H1 (cell line): Measurements from ENCODE around the gene TTLL5. TPM values are rescaled to one million over a fixed set of nuclear protein-coding genes. Genes with fewer than 3 reads are reported as not detected.

ENCODE experiments used
- CTCF ChIA-PET: fragments of 300-600 bp; sonication (Branson Sonifier 250); formaldehyde crosslinking; loops from one replicate; lab custom pipeline; 2021; ENCODE audit not compliant: partially characterized antibody; lab: Charles Lee
- POLR2A ChIA-PET: fragments of 300-600 bp; sonication (Branson Sonifier 250); formaldehyde crosslinking; loops from one replicate; lab custom pipeline; 2021; ENCODE audit warnings: inconsistent platforms; ENCODE audit not compliant: partially characterized antibody; lab: Charles Lee
- DNase-seq, 2 experiments: peaks; one replicate each; pipeline versions ENCODE4 v3.0.0 to v3.0.0-alpha.2; 2010 to 2022; ENCODE audit warnings: low spot score in 2 of 2, low read depth in 1 of 2, mixed read lengths in 1 of 2
- FAIRE-seq: peaks from 2 replicates; lab custom pipeline; 2011; peaks lifted over from hg19 to GRCh38; lab: Jason Lieb, UNC
- H2AFZ ChIP-seq: 2 replicates; pipeline ENCODE4 v1.8.1; 2012; ENCODE audit warnings: low read length, inconsistent platforms
- H2AK5ac ChIP-seq: 2 replicates; pipeline ENCODE4 v1.6.1; 2013; ENCODE audit warnings: low read depth, low read length
- H2BK120ac ChIP-seq: replicated peaks from 2 replicates; pipeline ENCODE3; 2013; ENCODE audit warnings: low read depth, low read length, inconsistent platforms
- H2BK12ac ChIP-seq: 2 replicates; pipeline ENCODE4 v1.6.1; 2013; ENCODE audit warnings: low read depth, low read length
- H2BK15ac ChIP-seq: 2 replicates; pipeline ENCODE4 v1.6.1; 2013; ENCODE audit warnings: low read length
- H2BK20ac ChIP-seq: 2 replicates; pipeline ENCODE4 v1.6.1; 2013; ENCODE audit warnings: low read length
- H2BK5ac ChIP-seq: 2 replicates; pipeline ENCODE4 v1.6.1; 2013; ENCODE audit warnings: low read depth, low read length
- H3K14ac ChIP-seq: 2 replicates; pipeline ENCODE4 v1.6.1; 2013; ENCODE audit warnings: inconsistent platforms; ENCODE audit not compliant: insufficient read length
- H3K18ac ChIP-seq: 2 replicates; pipeline ENCODE4 v1.6.1; 2013; ENCODE audit warnings: low read length; ENCODE audit errors: extremely low read depth
- H3K23ac ChIP-seq: 2 replicates; pipeline ENCODE4 v1.6.1; 2013; ENCODE audit warnings: inconsistent platforms; ENCODE audit not compliant: insufficient read length
- H3K23me2 ChIP-seq: 2 replicates; pipeline ENCODE4 v1.6.1; 2013; ENCODE audit warnings: low read depth, low read length
- H3K27ac ChIP-seq: 2 replicates; pipeline ENCODE4 v1.6.1; 2011; ENCODE audit warnings: low read depth, low read length, inconsistent platforms
- H3K27me3 ChIP-seq, 4 experiments: replicated peaks in 1 of 4; 1 replicate in 1 of 4; 2 replicates in 3 of 4; pipeline versions ENCODE4 v1.6.1 to v1.8.1; 2011 to 2013; ENCODE audit warnings: low read length in 3 of 4, mild to moderate bottlenecking in 3 of 4, inconsistent platforms in 2 of 4, mixed read lengths in 2 of 4, moderate library complexity in 1 of 4; ENCODE audit not compliant: control insufficient read depth in 3 of 4, insufficient read depth in 3 of 4; ENCODE audit errors: extremely low read depth in 1 of 4
- H3K36me3 ChIP-seq, 4 experiments: 2 replicates each; pipeline versions ENCODE4 v1.6.1 to v1.8.1; 2011 to 2013; ENCODE audit warnings: mild to moderate bottlenecking in 4 of 4, low read length in 3 of 4, moderate library complexity in 2 of 4, control low read depth in 1 of 4, inconsistent platforms in 1 of 4; ENCODE audit not compliant: insufficient read depth in 4 of 4, control insufficient read depth in 2 of 4
- H3K4ac ChIP-seq: replicated peaks from 2 replicates; pipeline ENCODE3; 2013; ENCODE audit warnings: low read length, low read depth, mixed read lengths, inconsistent platforms; ENCODE audit not compliant: insufficient read length
- H3K4me1 ChIP-seq, 4 experiments: replicated peaks in 1 of 4; 1 replicate in 1 of 4; 2 replicates in 3 of 4; pipeline versions ENCODE4 v1.6.1 to v1.8.1; 2011 to 2013; ENCODE audit warnings: low read length in 3 of 4, inconsistent platforms in 2 of 4, mixed read lengths in 1 of 4; ENCODE audit not compliant: insufficient read depth in 4 of 4, control insufficient read depth in 3 of 4
- H3K4me2 ChIP-seq, 2 experiments: 2 replicates each; pipeline versions ENCODE4 v1.6.1 to v1.8.1; 2011 to 2013; ENCODE audit warnings: low read depth in 2 of 2, low read length in 2 of 2, control low read depth in 1 of 2, inconsistent platforms in 1 of 2, mild to moderate bottlenecking in 1 of 2; ENCODE audit not compliant: insufficient read depth in 1 of 2
- H3K4me3 ChIP-seq, 4 experiments: fragments of 200-600, 300-600 bp in 1 of 4; sonication (generic), shearing (Covaris generic), sonication (Bioruptor Twin) in 1 of 4; 2 replicates each; pipeline versions ENCODE4 v1.5.1 to v1.8.1; 2011 to 2016; ENCODE audit warnings: low read length in 4 of 4, low read depth in 3 of 4, control low read depth in 2 of 4, inconsistent platforms in 2 of 4, mild to moderate bottlenecking in 2 of 4, mixed read lengths in 1 of 4, moderate library complexity in 1 of 4; ENCODE audit not compliant: insufficient read depth in 2 of 4; ENCODE audit errors: extremely low read depth in 1 of 4
- H3K56ac ChIP-seq: replicated peaks from 2 replicates; pipeline ENCODE3; 2013; ENCODE audit warnings: low read depth, mild to moderate bottlenecking, mixed read lengths, low read length, inconsistent platforms; ENCODE audit not compliant: insufficient read length
- H3K79me1 ChIP-seq: 2 replicates; pipeline ENCODE4 v1.6.1; 2013; ENCODE audit warnings: low read depth, low read length, control low read depth
- H3K79me2 ChIP-seq, 2 experiments: 2 replicates each; pipeline versions ENCODE4 v1.6.1 to v1.8.1; 2012 to 2013; ENCODE audit warnings: low read length in 2 of 2, mild to moderate bottlenecking in 2 of 2, inconsistent platforms in 1 of 2; ENCODE audit not compliant: insufficient read depth in 2 of 2, control insufficient read depth in 1 of 2
- H3K9ac ChIP-seq, 4 experiments: replicated peaks in 1 of 4; 1 replicate in 1 of 4; 2 replicates in 3 of 4; pipeline versions ENCODE4 v1.6.1 to v1.8.1; 2011 to 2013; ENCODE audit warnings: low read depth in 3 of 4, low read length in 3 of 4, control low read depth in 2 of 4, mild to moderate bottlenecking in 2 of 4, moderate library complexity in 2 of 4, inconsistent platforms in 1 of 4; ENCODE audit errors: extremely low read depth in 1 of 4
- H3K9me3 ChIP-seq, 2 experiments: 2 replicates each; pipeline versions ENCODE4 v1.6.1 to v1.8.1; 2012 to 2013; ENCODE audit warnings: mild to moderate bottlenecking in 2 of 2, moderate library complexity in 2 of 2, control low read depth in 1 of 2, inconsistent platforms in 1 of 2, low read depth in 1 of 2, low read length in 1 of 2, mixed read lengths in 1 of 2; ENCODE audit not compliant: insufficient read depth in 2 of 2
- H4K20me1 ChIP-seq, 2 experiments: replicated peaks in 1 of 2; 2 replicates each; pipeline versions ENCODE3 to v1.8.1; 2011 to 2013; ENCODE audit warnings: inconsistent platforms in 2 of 2, low read length in 2 of 2, mild to moderate bottlenecking in 1 of 2; ENCODE audit not compliant: insufficient read depth in 2 of 2, control insufficient read depth in 1 of 2
- H4K5ac ChIP-seq: 2 replicates; pipeline ENCODE4 v1.6.1; 2013; ENCODE audit warnings: low read length, low read depth, mixed read lengths, inconsistent platforms; ENCODE audit not compliant: insufficient read length
- H4K8ac ChIP-seq: 2 replicates; pipeline ENCODE4 v1.8.0; 2013; ENCODE audit warnings: mild to moderate bottlenecking, moderate library complexity, low read length, inconsistent platforms; ENCODE audit not compliant: insufficient read depth; ENCODE audit errors: extremely low read depth
- H4K91ac ChIP-seq: replicated peaks from 2 replicates; pipeline ENCODE3; 2013; ENCODE audit warnings: low read length, mixed read lengths, inconsistent platforms; ENCODE audit not compliant: insufficient read length
- NRF1 ChIP-seq: IDR thresholded peaks from 2 replicates; pipeline ENCODE4 v1.6.1; 2011; ENCODE audit warnings: mild to moderate bottlenecking, low read depth, low read length, improper control_type of control experiment
- RAD21 ChIP-seq, 2 experiments: IDR thresholded peaks in 1 of 2; conservative IDR thresholded peaks in 1 of 2; 2 replicates each; pipeline ENCODE4 v1.6.1; 2011; ENCODE audit warnings: low read depth in 2 of 2, low read length in 2 of 2, improper control_type of control experiment in 1 of 2, inconsistent platforms in 1 of 2, mild to moderate bottlenecking in 1 of 2, moderate library complexity in 1 of 2
- SP4 ChIP-seq: IDR thresholded peaks from 2 replicates; pipeline ENCODE4 v1.6.1; 2012; ENCODE audit warnings: low read length, inconsistent platforms
- WGBS, 2 experiments: shearing (Covaris generic) in 1 of 2; methylation state at CpG; one replicate each; pipeline versions ENCODE4 v1.1.6 to v1.1.7; 2013 to 2015; ENCODE audit warnings: low lambda C conversion rate in 2 of 2, mixed read lengths in 2 of 2, inconsistent platforms in 1 of 2, low coverage in 1 of 2, missing lambda C conversion rate in 1 of 2; ENCODE audit not compliant: insufficient replicate concordance in 2 of 2, insufficient coverage in 1 of 2, insufficient read length in 1 of 2; ENCODE audit errors: extremely low coverage in 1 of 2, missing lambda C conversion rate in 1 of 2; 5-methylcytosine and 5-hydroxymethylcytosine counted together
- polyA plus RNA-seq, 7 experiments: library from polyadenylated mRNA; depleted of rRNA in 3 of 7; stranded (reverse) in 5 of 7; unstranded in 2 of 7; fragments of >200 nt in 5 of 7; fragments of 200-250 nt in 2 of 7; gene quantifications; 1 replicate in 5 of 7; 2 replicates in 1 of 7; 4 replicates in 1 of 7; pipeline versions ENCODE4 v1.2.1 to v1.2.3, GENCODE V29; 2011 to 2013; ENCODE audit warnings: missing spikeins in 2 of 7, mixed read lengths in 2 of 7
- total RNA-seq: library from RNA; stranded (reverse); fragmentation: NEBNext Ultra II Directional; extraction: Animal tissue kit (Norgen Biotek cat#: 25700); gene quantifications from 2 replicates; pipeline ENCODE4 v1.2.1, GENCODE V29; 2021
- TF ChIP-seq, protein P1 (sequence below), 3 experiments: IDR thresholded peaks; 1 replicate in 2 of 3; 2 replicates in 1 of 3; pipeline versions ENCODE4 v1.5.1 to v1.6.1; 2011; ENCODE audit warnings: low read length in 3 of 3, mild to moderate bottlenecking in 3 of 3, inconsistent platforms in 2 of 3, low read depth in 1 of 3, moderate library complexity in 1 of 3; ENCODE audit not compliant: insufficient read depth in 1 of 3; ENCODE audit errors: control extremely low read depth in 1 of 3

TTLL5 gene
- total and polyA plus RNA-seq, 2 of the 8 experiments (the other 6 are each of a cell fraction or from before 2014, with no cell fraction given): 16.1 to 45.9 TPM

DNA sequence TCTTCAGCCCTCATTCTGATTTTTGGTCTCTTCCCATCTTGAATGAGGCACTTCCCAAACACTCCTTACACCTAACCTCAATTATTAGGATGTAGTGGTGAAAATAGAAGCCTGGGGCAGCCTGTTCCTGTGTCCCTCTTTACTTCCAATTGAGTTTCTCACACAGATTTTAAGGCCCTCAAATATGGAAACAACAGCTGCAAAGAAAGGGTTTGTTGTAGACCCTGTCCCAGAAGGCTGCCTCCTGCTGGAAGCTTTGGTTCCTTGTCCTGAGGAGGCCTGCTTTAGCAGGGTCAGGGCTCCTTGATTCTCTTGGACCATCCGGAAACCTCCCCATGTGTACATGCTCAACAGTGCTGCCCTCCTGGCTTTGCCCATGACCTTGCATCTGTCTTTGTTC is 219.5 kb downstream of the TTLL5 start:
- H2BK15ac ChIP-seq: no peak overlapping the region
- FAIRE-seq: no peak
- no peak overlapping the region for H3K14ac ChIP-seq
- TF ChIP-seq, protein P1, sequence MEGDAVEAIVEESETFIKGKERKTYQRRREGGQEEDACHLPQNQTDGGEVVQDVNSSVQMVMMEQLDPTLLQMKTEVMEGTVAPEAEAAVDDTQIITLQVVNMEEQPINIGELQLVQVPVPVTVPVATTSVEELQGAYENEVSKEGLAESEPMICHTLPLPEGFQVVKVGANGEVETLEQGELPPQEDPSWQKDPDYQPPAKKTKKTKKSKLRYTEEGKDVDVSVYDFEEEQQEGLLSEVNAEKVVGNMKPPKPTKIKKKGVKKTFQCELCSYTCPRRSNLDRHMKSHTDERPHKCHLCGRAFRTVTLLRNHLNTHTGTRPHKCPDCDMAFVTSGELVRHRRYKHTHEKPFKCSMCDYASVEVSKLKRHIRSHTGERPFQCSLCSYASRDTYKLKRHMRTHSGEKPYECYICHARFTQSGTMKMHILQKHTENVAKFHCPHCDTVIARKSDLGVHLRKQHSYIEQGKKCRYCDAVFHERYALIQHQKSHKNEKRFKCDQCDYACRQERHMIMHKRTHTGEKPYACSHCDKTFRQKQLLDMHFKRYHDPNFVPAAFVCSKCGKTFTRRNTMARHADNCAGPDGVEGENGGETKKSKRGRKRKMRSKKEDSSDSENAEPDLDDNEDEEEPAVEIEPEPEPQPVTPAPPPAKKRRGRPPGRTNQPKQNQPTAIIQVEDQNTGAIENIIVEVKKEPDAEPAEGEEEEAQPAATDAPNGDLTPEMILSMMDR (IDR thresholded peaks at IDR 0.05; ENCODE audit: control extremely low read depth in 1 of 3, insufficient read depth in 1 of 3, low read depth in 1 of 3, low read length in 3 of 3): peak; percentile 54 to 78 (median 57)
- TF ChIP-seq NRF1: no peak
- TF ChIP-seq RAD21 (IDR thresholded peaks at IDR 0.05 in 1 of 2, conservative IDR thresholded peaks at IDR 0.05 in 1 of 2; ENCODE audit: low read depth in 2 of 2, low read length in 2 of 2): peak; percentile 28 to 48; a peak in 3 of 4 replicates
- no peak for TF ChIP-seq SP4
- no peak overlapping the region for H2BK120ac ChIP-seq
- H3K4me3 ChIP-seq: no peak overlapping the region
- H4K8ac ChIP-seq: no peak overlapping the region
- H4K20me1 ChIP-seq: no peaks in the 10 kb centered on the region
- no peak overlapping the region for H2AFZ ChIP-seq
- H3K18ac ChIP-seq: no peak overlapping the region
- no peak overlapping the region for H2BK20ac ChIP-seq
- H3K27me3 ChIP-seq: no peaks in the 10 kb centered on the region
- ChIA-PET CTCF (interaction anchor here (0.7 to 3.3 kb wide), 27 partner anchors 10 to 320 kb away, joined by 3 to 31 read pairs (median 4); partner anchors contain the start of gene IFT43), POLR2A (no interaction called here)
- H3K79me2 ChIP-seq: no peaks in the 10 kb centered on the region
- no peak overlapping the region for H3K23ac ChIP-seq
- DNase-seq: peak in 1 of 2 experiments; percentile 52
- H2AK5ac ChIP-seq: no peak overlapping the region
- H3K4ac ChIP-seq: no peak overlapping the region
- H3K27ac ChIP-seq: no peak overlapping the region
- no peaks in the 10 kb centered on the region for H3K9me3 ChIP-seq
- no peak overlapping the region for H2BK5ac ChIP-seq
- H4K91ac ChIP-seq: no peak overlapping the region
- H3K36me3 ChIP-seq: no peaks in the 10 kb centered on the region
- 93% methylated on average over 1 of the region's 1 CpG; no CpG with 5 or more reads in 1 of the 2 experiments for WGBS, 2 experiments
- no peaks in the 10 kb centered on the region for H3K23me2 ChIP-seq
- H3K9ac ChIP-seq: no peak overlapping the region
- H3K4me1 ChIP-seq: no peaks in the 10 kb centered on the region
- H2BK12ac ChIP-seq: no peak overlapping the region
- no peak overlapping the region for H3K4me2 ChIP-seq
- no peak overlapping the region for H4K5ac ChIP-seq
- no peaks in the 10 kb centered on the region for H3K79me1 ChIP-seq
- H3K56ac ChIP-seq: no peak overlapping the region
